Endothelial cell of umbilical vein (primary cell): Measurements from ENCODE around the gene MARF1. TPM values are rescaled to one million over a fixed set of nuclear protein-coding genes. Genes with fewer than 3 reads are reported as not detected.

Experiments
- BruUV-seq: library from RNA; stranded (reverse); fragments of 400-500 nt; replicated peaks from 2 replicates; lab custom pipeline; 2021; lab: Mats Ljungman, UMichigan
- CTCF ChIA-PET: fragments of 300-600, 350-600 bp; sonication (Branson Sonifier 250); formaldehyde crosslinking; loops from one replicate; lab custom pipeline; 2021; ENCODE audit warnings: antibody characterized with exemption, inconsistent platforms; lab: Charles Lee
- POLR2A ChIA-PET: fragments of 300-600, 350-600 bp; sonication (Branson Sonifier 250); formaldehyde crosslinking; loops from one replicate; lab custom pipeline; 2021; ENCODE audit warnings: antibody characterized with exemption, inconsistent platforms; lab: Charles Lee
- DNase-seq: peaks from one replicate; pipeline ENCODE4 v3.0.0-alpha.2; 2011; ENCODE audit warnings: low read depth, low spot score
- FAIRE-seq: peaks from 2 replicates; lab custom pipeline; 2011; peaks lifted over from hg19 to GRCh38; lab: Jason Lieb, UNC
- H2AFZ ChIP-seq: 2 replicates; pipeline ENCODE4 v1.6.0; 2012; ENCODE audit warnings: low read depth, low read length, control low read depth, inconsistent platforms
- H3K27ac ChIP-seq: 2 replicates; pipeline ENCODE4 v1.5.1; 2011; ENCODE audit warnings: low read depth, mild to moderate bottlenecking, control low read depth, low read length, moderate library complexity; ENCODE audit not compliant: insufficient read depth
- H3K27me3 ChIP-seq, 2 experiments: 2 replicates each; pipeline versions ENCODE4 v1.6.0 to v1.6.1; 2011; ENCODE audit warnings: low read length in 2 of 2, mixed read lengths in 1 of 2; ENCODE audit not compliant: control insufficient read depth in 2 of 2, insufficient read depth in 2 of 2
- H3K36me3 ChIP-seq, 2 experiments: 2 replicates in 1 of 2; 3 replicates in 1 of 2; pipeline ENCODE4 v1.5.1; 2011; ENCODE audit warnings: low read length in 2 of 2, mild to moderate bottlenecking in 1 of 2, moderate library complexity in 1 of 2; ENCODE audit not compliant: control insufficient read depth in 2 of 2, insufficient read depth in 2 of 2; ENCODE audit errors: extremely low read depth in 1 of 2
- H3K4me1 ChIP-seq: 3 replicates; pipeline ENCODE4 v1.5.1; 2011; ENCODE audit warnings: mild to moderate bottlenecking, low read length; ENCODE audit not compliant: control insufficient read depth, insufficient read depth; ENCODE audit errors: extremely low read depth
- H3K4me2 ChIP-seq: 2 replicates; pipeline ENCODE4 v1.6.1; 2011; ENCODE audit warnings: low read length, control low read depth, mixed read lengths; ENCODE audit not compliant: insufficient read depth
- H3K4me3 ChIP-seq, 3 experiments: fragments of 200-600 bp in 1 of 3; sonication (generic), shearing (Covaris generic) in 1 of 3; replicated peaks in 1 of 3; 2 replicates each; pipeline ENCODE4 v1.5.1; 2011 to 2016; ENCODE audit warnings: control low read depth in 3 of 3, low read length in 3 of 3, mild to moderate bottlenecking in 2 of 3, inconsistent platforms in 1 of 3, low read depth in 1 of 3, moderate library complexity in 1 of 3; ENCODE audit not compliant: insufficient read depth in 1 of 3
- H3K79me2 ChIP-seq: 2 replicates; pipeline ENCODE4 v1.6.0; 2012; ENCODE audit warnings: low read length, inconsistent platforms; ENCODE audit not compliant: control insufficient read depth, insufficient read depth
- H3K9ac ChIP-seq: replicated peaks from 2 replicates; pipeline ENCODE3; 2011; ENCODE audit warnings: low read length, control low read depth; ENCODE audit not compliant: insufficient read depth; ENCODE audit errors: extremely low read depth
- H3K9me1 ChIP-seq: replicated peaks from 3 replicates; pipeline ENCODE4 v1.6.0; 2011; ENCODE audit warnings: mild to moderate bottlenecking, low read length; ENCODE audit not compliant: control insufficient read depth, insufficient read depth; ENCODE audit errors: extremely low read depth
- H3K9me3 ChIP-seq: replicated peaks from 2 replicates; pipeline ENCODE4 v1.5.1; 2012; ENCODE audit warnings: low read length, inconsistent platforms; ENCODE audit not compliant: control insufficient read depth, insufficient read depth
- H4K20me1 ChIP-seq: replicated peaks from 2 replicates; pipeline ENCODE3; 2011; ENCODE audit warnings: mild to moderate bottlenecking, low read length; ENCODE audit not compliant: control insufficient read depth, insufficient read depth; ENCODE audit errors: extremely low read depth
- EZH2 ChIP-seq: IDR thresholded peaks from 2 replicates; pipeline ENCODE4 v1.6.1; 2012; ENCODE audit warnings: borderline replicate concordance, low read depth, mild to moderate bottlenecking, moderate library complexity, low read length, inconsistent platforms; ENCODE audit not compliant: severe bottlenecking
- FOS ChIP-seq: IDR thresholded peaks from 2 replicates; pipeline ENCODE4 v1.6.1; 2011; ENCODE audit warnings: mild to moderate bottlenecking, low read length, moderate library complexity, borderline replicate concordance; ENCODE audit not compliant: insufficient read depth
- GATA2 ChIP-seq: IDR thresholded peaks from 2 replicates; pipeline ENCODE4 v1.7.0; 2011; ENCODE audit warnings: low read depth, mild to moderate bottlenecking, moderate library complexity, mixed read lengths, low read length; ENCODE audit not compliant: insufficient read length, insufficient read depth
- JUN ChIP-seq: IDR thresholded peaks from 2 replicates; pipeline ENCODE4 v1.6.1; 2011; ENCODE audit warnings: borderline replicate concordance, low read depth; ENCODE audit not compliant: insufficient read length, insufficient read depth
- MAX ChIP-seq: IDR thresholded peaks from 2 replicates; pipeline ENCODE4 v1.6.1; 2011; ENCODE audit not compliant: insufficient read depth, insufficient read length
- MYC ChIP-seq: IDR thresholded peaks from one replicate; pipeline ENCODE4 v1.6.1; 2011; ENCODE audit warnings: mild to moderate bottlenecking, low read depth, low read length
- POLR2A ChIP-seq: IDR thresholded peaks from 2 replicates; pipeline ENCODE4 v1.6.1; 2012; ENCODE audit warnings: low read depth, mild to moderate bottlenecking, control low read depth, low read length
- POLR2AphosphoS5 ChIP-seq: IDR thresholded peaks from 2 replicates; pipeline ENCODE4 v1.6.1; 2012; ENCODE audit warnings: low read depth, mild to moderate bottlenecking, control low read depth, low read length, moderate library complexity; ENCODE audit not compliant: insufficient read depth
- dilution Hi-C: fragments of 300-500 bp; cut with MboI; formaldehyde crosslinking; loops from one replicate; pipeline ENCODE4 v1.15.0; 2019; ENCODE audit warnings: low sequenced_read_pairs; ENCODE audit not compliant: extremely low pct_ligation_motif_present
- intact Hi-C: fragments of 100-400 bp; cut with micrococcal nuclease; formaldehyde crosslinking; loops from one replicate; pipeline ENCODE4 v1.10.0; 2022
- polyA plus RNA-seq, 4 experiments: library from polyadenylated mRNA; depleted of rRNA in 3 of 4; stranded (reverse) in 3 of 4; unstranded in 1 of 4; fragments of >200 nt; gene quantifications; 2 replicates each; pipeline versions ENCODE4 v1.2.1 to v1.2.3, GENCODE V29; 2011 to 2012; ENCODE audit warnings: missing spikeins in 1 of 4
- total RNA-seq: library from RNA; stranded (reverse); gene quantifications from 2 replicates; pipeline ENCODE4 v1.2.3, GENCODE V29; 2021
- TF ChIP-seq, protein P1 (sequence below), 2 donors: IDR thresholded peaks; 1 replicate in 1 of 2; 2 replicates in 1 of 2; pipeline ENCODE4 v1.5.1; 2011; ENCODE audit warnings: low read length in 2 of 2, mild to moderate bottlenecking in 2 of 2, moderate library complexity in 2 of 2, control low read depth in 1 of 2, inconsistent platforms in 1 of 2, low read depth in 1 of 2; ENCODE audit not compliant: insufficient read depth in 1 of 2; ENCODE audit errors: extremely low read depth in 1 of 2

Gene MARF1
- total and polyA plus RNA-seq, 2 donors (not counting 3 experiments of a cell fraction or from before 2014, with no cell fraction given) = 14.6 to 58.5 TPM

DNA sequence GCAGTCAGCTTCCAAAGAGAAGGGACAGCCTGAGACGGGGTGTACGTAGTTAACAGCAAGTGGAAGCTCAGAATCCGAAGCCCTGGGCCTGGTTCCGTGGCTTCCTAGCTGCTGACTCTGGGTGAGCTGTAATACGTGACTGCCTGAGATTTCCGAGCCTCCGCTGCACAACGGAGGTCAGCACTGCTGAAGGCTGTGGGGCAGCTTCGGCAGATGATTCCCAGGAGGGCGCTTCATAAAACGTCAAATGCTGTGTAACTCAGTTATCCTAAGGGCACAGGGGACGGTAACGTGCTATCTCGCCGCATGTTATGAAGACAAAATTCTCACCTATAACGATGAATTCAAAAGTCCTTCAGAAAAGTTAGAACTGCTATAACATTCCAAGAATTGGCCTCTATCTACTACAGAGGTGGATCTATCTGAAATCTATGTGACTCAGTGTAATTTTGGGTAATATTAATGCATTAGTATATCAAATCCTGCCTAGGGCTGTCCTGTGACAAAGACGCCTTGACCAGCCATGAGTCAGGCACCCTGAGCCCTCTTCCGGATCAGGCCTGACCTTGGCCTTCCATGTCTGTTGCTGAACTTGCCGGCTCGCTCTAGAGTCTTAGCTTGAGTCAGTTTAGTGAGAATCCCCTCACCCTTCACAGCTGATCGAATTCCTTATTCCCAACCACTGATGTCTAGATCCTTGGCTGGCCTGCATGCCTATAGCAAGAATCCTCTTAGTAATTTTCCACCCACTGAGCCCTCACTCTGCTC lies 43.5 kb downstream of the MARF1 start:
- H3K4me3 ChIP-seq = no peak overlapping the region
- dilution Hi-C loops = no loop called here
- H2AFZ ChIP-seq = no peak overlapping the region
- no peaks in the 10 kb centered on the region for H3K79me2 ChIP-seq
- FAIRE-seq (no peak), DNase-seq (no peak)
- no peak overlapping the region for H3K27ac ChIP-seq
- H3K4me1 ChIP-seq = peaks cover 7% of the 10 kb centered on the region
- ChIA-PET POLR2A (no interaction called here), CTCF (interaction anchor here (1.3 kb wide), 1 partner anchor 49 kb away, joined by 4 read pairs; no protein-coding TSS in a partner anchor)
- H3K9me1 ChIP-seq = no peaks in the 10 kb centered on the region
- no peak overlapping the region for H3K9ac ChIP-seq
- H4K20me1 ChIP-seq = no peaks in the 10 kb centered on the region
- peaks cover 13 to 40% of the 10 kb centered on the region in 2 experiments for H3K36me3 ChIP-seq
- no peak overlapping the region for H3K4me2 ChIP-seq
- no TSS peak for BruUV-seq
- no peaks in the 10 kb centered on the region for H3K9me3 ChIP-seq
- H3K27me3 ChIP-seq = no peaks in the 10 kb centered on the region
- intact Hi-C loops = no loop called here
- no peak for TF ChIP-seq MAX
- TF ChIP-seq POLR2A = no peak
- TF ChIP-seq POLR2AphosphoS5 = no peak
- TF ChIP-seq MYC = no peak

DNA sequence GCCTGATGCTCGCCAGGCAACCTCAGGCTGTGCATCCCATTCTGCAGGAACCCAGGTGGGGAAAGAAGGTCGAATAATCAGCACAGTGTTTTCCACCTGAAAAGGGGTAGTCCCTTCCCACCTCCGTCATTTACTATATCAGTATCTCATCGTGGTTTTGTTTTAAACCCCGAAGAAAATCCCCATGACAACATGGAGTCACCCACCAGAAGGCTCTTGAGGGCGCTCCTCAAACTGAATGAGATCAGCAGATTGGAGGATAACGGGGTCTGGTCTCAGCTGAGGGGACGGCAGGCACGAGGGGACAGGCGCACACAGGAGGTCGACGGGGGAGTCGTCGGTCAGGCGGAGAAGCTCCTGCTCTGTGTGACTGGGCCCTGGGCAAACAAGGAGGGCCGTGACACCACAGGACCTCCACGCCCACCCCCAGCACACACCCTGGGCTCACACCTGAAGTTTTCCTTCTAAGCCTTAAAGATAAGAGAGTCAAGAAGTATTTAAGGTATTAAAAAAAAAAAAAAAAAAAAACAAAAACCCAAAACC lies 44.2 kb downstream of the MARF1 start:
- Histone ChIP-seq H3K9me1 (no peaks in the 10 kb centered on the region), H2AFZ (no peak overlapping the region), H4K20me1 (no peaks in the 10 kb centered on the region), H3K4me2 (no peak overlapping the region), H3K27ac (no peak overlapping the region), H3K9ac (no peak overlapping the region), H3K4me3 (no peak overlapping the region), H3K4me1 (peaks cover 9% of the 10 kb centered on the region), H3K79me2 (no peaks in the 10 kb centered on the region), H3K36me3 (peaks cover 10 to 33% of the 10 kb centered on the region in 2 experiments), H3K27me3 (no peaks in the 10 kb centered on the region), H3K9me3 (no peaks in the 10 kb centered on the region)
- no peak for FAIRE-seq
- ChIA-PET CTCF (interaction anchor here (0.6 to 1.3 kb wide), 3 partner anchors 48 to 171 kb away, joined by 3 to 4 read pairs (median 3); no protein-coding TSS in a partner anchor), POLR2A (no interaction called here)
- intact Hi-C loops (no loop called here), dilution Hi-C loops (no loop called here)
- no peak for DNase-seq
- no peak for TF ChIP-seq MYC
- TF ChIP-seq GATA2 = no peak
- no peak for TF ChIP-seq POLR2AphosphoS5
- TF ChIP-seq MAX = no peak
- TF ChIP-seq POLR2A = no peak
- TF ChIP-seq, protein P1, sequence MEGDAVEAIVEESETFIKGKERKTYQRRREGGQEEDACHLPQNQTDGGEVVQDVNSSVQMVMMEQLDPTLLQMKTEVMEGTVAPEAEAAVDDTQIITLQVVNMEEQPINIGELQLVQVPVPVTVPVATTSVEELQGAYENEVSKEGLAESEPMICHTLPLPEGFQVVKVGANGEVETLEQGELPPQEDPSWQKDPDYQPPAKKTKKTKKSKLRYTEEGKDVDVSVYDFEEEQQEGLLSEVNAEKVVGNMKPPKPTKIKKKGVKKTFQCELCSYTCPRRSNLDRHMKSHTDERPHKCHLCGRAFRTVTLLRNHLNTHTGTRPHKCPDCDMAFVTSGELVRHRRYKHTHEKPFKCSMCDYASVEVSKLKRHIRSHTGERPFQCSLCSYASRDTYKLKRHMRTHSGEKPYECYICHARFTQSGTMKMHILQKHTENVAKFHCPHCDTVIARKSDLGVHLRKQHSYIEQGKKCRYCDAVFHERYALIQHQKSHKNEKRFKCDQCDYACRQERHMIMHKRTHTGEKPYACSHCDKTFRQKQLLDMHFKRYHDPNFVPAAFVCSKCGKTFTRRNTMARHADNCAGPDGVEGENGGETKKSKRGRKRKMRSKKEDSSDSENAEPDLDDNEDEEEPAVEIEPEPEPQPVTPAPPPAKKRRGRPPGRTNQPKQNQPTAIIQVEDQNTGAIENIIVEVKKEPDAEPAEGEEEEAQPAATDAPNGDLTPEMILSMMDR (IDR thresholded peaks at IDR 0.05; ENCODE audit: extremely low read depth in 1 of 2, insufficient read depth in 1 of 2, low read depth in 1 of 2, low read length in 2 of 2) = no peak
- TF ChIP-seq EZH2 = no peak
- TF ChIP-seq FOS = no peak
- no peak for TF ChIP-seq JUN
- BruUV-seq = no TSS peak
